Thyroid gland (tissue), 4 donors: ENCODE results near the gene CACNA1H. TPM values are rescaled to one million over a fixed set of nuclear protein-coding genes. Genes with fewer than 3 reads are reported as not detected.

Source experiments
- DNase-seq, 2 donors: peaks; one replicate each; pipeline ENCODE4 v3.0.0-alpha.2; 2019
- H3K27ac ChIP-seq, 3 donors: fragments of 200-600 bp; sonication (generic); 1 replicate in 2 of 3; 2 replicates in 1 of 3; pipeline ENCODE4 v1.5.1; 2016 to 2019; ENCODE audit warnings: mild to moderate bottlenecking in 1 of 3, moderate library complexity in 1 of 3
- H3K27me3 ChIP-seq: fragments of 200-600 bp; sonication (generic); one replicate; pipeline ENCODE4 v1.5.1; 2019
- H3K36me3 ChIP-seq, 2 donors: fragments of 200-600 bp; sonication (generic); one replicate each; pipeline ENCODE4 v1.5.1; 2016 to 2019
- H3K4me1 ChIP-seq, 2 donors: fragments of 200-600 bp; sonication (generic); one replicate each; pipeline ENCODE4 v1.5.1; 2017 to 2019
- H3K4me3 ChIP-seq, 3 donors: fragments of 200-600 bp; sonication (generic); replicated peaks in 1 of 3; 1 replicate in 2 of 3; 2 replicates in 1 of 3; pipeline ENCODE4 v1.5.1; 2016; ENCODE audit warnings: mild to moderate bottlenecking in 1 of 3
- H3K9me3 ChIP-seq: fragments of 200-600 bp; sonication (generic); one replicate; pipeline ENCODE4 v1.5.1; 2017
- POLR2A ChIP-seq, 2 donors: fragments of 450-650 bp; IDR thresholded peaks; one replicate each; pipeline ENCODE4 v1.6.1; 2017; ENCODE audit warnings: antibody characterized with exemption in 2 of 2, mild to moderate bottlenecking in 2 of 2, moderate library complexity in 1 of 2
- WGBS, 2 donors: methylation state at CpG; one replicate each; pipeline ENCODE4 v1.1.5; 2017; 5-methylcytosine and 5-hydroxymethylcytosine counted together
- intact Hi-C: fragments of 100-400 bp; cut with DNase I; formaldehyde crosslinking; loops from one replicate; pipeline ENCODE4 v1.15.1; 2023
- total RNA-seq, 4 donors: library from RNA; depleted of rRNA; stranded (reverse); fragments of >200 nt; gene quantifications; one replicate each; pipeline ENCODE4 v1.2.3, GENCODE V29; 2016
- TF ChIP-seq, protein P1 (sequence below), 6 experiments: fragments of 200-600 bp in 3 of 6; fragments of 450-650 bp in 3 of 6; sonication (generic) in 3 of 6; IDR thresholded peaks; one replicate each; pipeline ENCODE4 v1.5.1; 2016 to 2019; ENCODE audit warnings: antibody characterized with exemption in 6 of 6, mild to moderate bottlenecking in 2 of 6, inconsistent platforms in 1 of 6, moderate library complexity in 1 of 6

CACNA1H gene
- total RNA-seq, 4 donors from 2014 or later: 8.4 to 12.4 (median 9.3) TPM

DNA sequence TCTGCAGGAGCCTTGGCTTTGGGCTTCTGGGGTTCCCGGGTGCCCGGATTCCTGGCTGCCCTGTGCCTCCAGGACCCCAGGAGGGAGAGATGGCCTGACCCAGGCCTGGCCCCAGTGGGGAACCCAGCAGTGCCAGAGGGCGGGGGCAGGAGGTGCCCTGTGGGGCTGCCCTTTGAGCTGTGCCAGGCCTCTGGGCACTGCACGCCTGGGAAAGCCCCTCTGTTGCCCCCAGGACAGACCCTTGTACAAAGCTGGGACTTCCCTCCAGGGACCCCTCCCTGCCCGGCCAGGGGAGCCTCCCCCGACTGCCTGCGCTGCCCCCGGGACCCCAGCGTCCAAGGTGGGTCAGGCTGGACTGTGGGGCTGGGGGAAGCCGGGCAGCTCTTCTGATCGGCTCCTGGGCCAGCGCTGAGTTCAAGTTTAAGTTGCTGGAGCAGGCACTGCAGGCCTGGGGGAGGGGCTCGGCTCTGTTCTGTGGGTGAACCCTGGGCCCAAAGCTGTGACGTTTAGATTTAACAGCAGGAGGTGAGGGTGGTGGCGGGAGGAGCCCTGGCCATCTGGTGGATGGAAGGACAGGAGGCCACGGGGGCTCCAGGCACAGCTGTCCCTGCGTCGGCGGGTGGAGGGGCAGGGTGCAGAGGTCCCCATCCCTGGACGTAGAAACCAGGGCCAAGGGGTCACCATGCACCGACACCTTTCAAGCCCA is 29.2 kb upstream of the CACNA1H start:
- DNase-seq: no peak
- no peaks in the 10 kb centered on the region for H3K9me3 ChIP-seq
- no peaks in the 10 kb centered on the region for H3K36me3 ChIP-seq
- H3K27ac ChIP-seq: no peak overlapping the region
- WGBS, 2 donors: 72 to 76% methylated on average over 9 to 11 of the region's 21 CpGs
- H3K4me1 ChIP-seq: no peaks in the 10 kb centered on the region
- intact Hi-C loops: no loop called here
- TF ChIP-seq, protein P1, sequence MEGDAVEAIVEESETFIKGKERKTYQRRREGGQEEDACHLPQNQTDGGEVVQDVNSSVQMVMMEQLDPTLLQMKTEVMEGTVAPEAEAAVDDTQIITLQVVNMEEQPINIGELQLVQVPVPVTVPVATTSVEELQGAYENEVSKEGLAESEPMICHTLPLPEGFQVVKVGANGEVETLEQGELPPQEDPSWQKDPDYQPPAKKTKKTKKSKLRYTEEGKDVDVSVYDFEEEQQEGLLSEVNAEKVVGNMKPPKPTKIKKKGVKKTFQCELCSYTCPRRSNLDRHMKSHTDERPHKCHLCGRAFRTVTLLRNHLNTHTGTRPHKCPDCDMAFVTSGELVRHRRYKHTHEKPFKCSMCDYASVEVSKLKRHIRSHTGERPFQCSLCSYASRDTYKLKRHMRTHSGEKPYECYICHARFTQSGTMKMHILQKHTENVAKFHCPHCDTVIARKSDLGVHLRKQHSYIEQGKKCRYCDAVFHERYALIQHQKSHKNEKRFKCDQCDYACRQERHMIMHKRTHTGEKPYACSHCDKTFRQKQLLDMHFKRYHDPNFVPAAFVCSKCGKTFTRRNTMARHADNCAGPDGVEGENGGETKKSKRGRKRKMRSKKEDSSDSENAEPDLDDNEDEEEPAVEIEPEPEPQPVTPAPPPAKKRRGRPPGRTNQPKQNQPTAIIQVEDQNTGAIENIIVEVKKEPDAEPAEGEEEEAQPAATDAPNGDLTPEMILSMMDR (IDR thresholded peaks at IDR 0.05): no peak
- no peak for TF ChIP-seq POLR2A (IDR thresholded peaks at IDR 0.05)
- H3K4me3 ChIP-seq: no peak overlapping the region
- no peaks in the 10 kb centered on the region for H3K27me3 ChIP-seq

DNA sequence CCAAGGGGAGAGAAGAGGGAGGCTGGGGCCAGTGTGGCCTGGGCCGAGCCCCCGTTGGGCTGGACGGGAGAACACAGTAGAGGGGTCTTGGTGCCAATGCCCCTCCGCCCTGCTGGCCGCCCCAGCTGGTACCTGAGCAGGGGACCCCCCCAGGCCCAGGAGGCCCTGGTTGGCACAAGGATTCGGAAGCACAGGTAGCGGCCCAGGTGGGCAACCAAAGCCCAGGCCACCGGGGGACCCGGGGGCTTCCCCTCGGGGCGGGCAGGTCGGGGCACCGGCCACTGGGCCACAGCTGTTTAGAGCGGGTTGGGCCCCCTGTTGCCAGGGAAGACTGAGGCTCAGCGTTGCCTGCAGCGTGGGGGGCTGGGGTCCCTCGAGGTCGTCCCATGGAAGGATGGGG is 28.6 kb upstream of the CACNA1H start:
- WGBS, 2 donors: 86% methylated on average over 3 of the region's 18 CpGs; no CpG with 5 or more reads in 1 of the 2 donors
- Histone ChIP-seq H3K36me3 (no peaks in the 10 kb centered on the region), H3K4me3 (no peak overlapping the region), H3K27me3 (no peaks in the 10 kb centered on the region), H3K27ac (no peak overlapping the region), H3K9me3 (no peaks in the 10 kb centered on the region), H3K4me1 (no peaks in the 10 kb centered on the region)
- DNase-seq: no peak
- TF ChIP-seq, protein P1 (IDR thresholded peaks at IDR 0.05): no peak
- TF ChIP-seq POLR2A (IDR thresholded peaks at IDR 0.05): no peak
- intact Hi-C loops: no loop called here

DNA sequence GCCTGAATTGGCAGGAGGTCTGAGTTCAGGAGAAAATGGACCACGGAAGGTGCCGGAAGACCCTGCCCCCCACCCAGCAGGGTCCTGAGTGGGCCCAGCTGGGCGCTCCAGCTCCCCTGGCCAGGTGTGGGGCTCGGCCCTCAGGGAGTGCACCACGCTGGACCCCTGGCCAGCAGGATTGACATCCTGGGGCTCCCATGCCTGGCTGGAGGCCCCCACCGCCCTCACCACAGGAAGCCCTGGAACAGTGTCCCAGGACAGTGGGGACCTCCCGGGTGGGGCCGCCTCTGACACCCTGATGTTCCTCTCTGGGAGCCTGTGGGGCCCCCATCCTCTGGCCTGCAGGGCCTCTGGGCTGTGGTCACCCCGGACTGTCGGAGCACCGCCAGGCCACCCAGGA is 28.1 kb upstream of the CACNA1H start:
- no peak for DNase-seq
- Histone ChIP-seq H3K4me1 (no peaks in the 10 kb centered on the region), H3K9me3 (no peaks in the 10 kb centered on the region), H3K27ac (no peak overlapping the region), H3K36me3 (no peaks in the 10 kb centered on the region), H3K27me3 (no peaks in the 10 kb centered on the region), H3K4me3 (no peak overlapping the region)
- WGBS, 2 donors: 90 to 94% methylated on average over 6 to 7 of the region's 11 CpGs
- intact Hi-C loops: no loop called here
- TF ChIP-seq, protein P1 (IDR thresholded peaks at IDR 0.05): no peak
- no peak for TF ChIP-seq POLR2A (IDR thresholded peaks at IDR 0.05)

DNA sequence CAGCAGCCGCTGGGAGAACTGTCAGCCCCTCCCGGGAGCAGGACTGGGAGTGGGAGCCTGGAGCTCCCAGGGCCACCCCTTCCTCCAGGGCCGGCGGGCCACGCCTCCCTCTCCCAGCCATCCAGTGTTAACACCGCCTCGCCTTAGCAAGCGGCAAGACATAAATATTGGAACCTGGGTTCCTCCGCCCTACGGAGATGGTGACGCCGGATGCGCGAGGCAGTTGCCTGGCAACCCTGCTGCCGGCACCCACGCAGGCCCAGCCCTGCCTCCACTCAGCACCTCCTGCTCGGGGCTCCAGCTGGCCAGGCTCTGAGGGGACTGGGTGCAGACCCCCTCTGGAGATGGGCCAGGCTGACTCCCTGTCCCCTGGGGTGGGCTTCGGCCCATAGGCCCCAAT is 27.4 kb upstream of the CACNA1H start:
- 0 to 33% methylated on average over 1 of the region's 18 CpGs for WGBS, 2 donors
- Histone ChIP-seq H3K27me3 (no peaks in the 10 kb centered on the region), H3K36me3 (no peaks in the 10 kb centered on the region), H3K9me3 (no peaks in the 10 kb centered on the region), H3K4me3 (no peak overlapping the region), H3K27ac (no peak overlapping the region), H3K4me1 (no peaks in the 10 kb centered on the region)
- TF ChIP-seq, protein P1 (IDR thresholded peaks at IDR 0.05): no peak
- TF ChIP-seq POLR2A (IDR thresholded peaks at IDR 0.05): no peak
- DNase-seq: no peak
- intact Hi-C loops: no loop called here

DNA sequence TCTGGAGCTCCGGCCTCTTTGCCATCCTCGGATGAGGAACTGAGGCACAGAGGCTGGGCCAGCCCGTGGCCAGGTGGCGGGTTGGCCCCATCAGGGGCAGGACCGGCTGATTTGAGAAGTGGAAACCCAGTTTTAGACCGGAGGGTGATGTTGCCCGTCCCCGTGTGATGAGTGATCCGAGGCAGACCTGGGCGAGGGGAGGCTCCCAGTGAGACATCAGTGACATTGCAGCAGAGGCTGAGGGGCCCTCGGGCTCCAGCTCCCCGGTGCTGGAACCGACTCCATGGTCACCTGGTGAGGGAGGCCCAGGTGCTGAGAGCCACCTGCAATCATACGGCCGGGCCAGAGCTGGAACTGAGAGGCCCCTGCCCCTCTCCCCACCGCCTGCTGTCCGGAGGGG is 26.9 kb upstream of the CACNA1H start:
- 53 to 76% methylated on average over 10 to 11 of the region's 17 CpGs for WGBS, 2 donors
- H3K36me3 ChIP-seq: no peaks in the 10 kb centered on the region
- no peaks in the 10 kb centered on the region for H3K27me3 ChIP-seq
- H3K4me3 ChIP-seq: no peak overlapping the region
- TF ChIP-seq POLR2A (IDR thresholded peaks at IDR 0.05): no peak
- TF ChIP-seq, protein P1 (IDR thresholded peaks at IDR 0.05): no peak
- H3K4me1 ChIP-seq: no peaks in the 10 kb centered on the region
- intact Hi-C loops: no loop called here
- DNase-seq: no peak
- H3K27ac ChIP-seq: no peak overlapping the region
- no peaks in the 10 kb centered on the region for H3K9me3 ChIP-seq
